Esophagus muscularis mucosa (tissue), 4 donors: ENCODE data around the gene UBE2G1. TPM values are rescaled to one million over a fixed set of nuclear protein-coding genes. Genes with fewer than 3 reads are reported as not detected.

Source experiments
- DNase-seq: peaks from one replicate; pipeline ENCODE4 v3.0.0-alpha.2; 2017; ENCODE audit errors: extremely low spot score
- H3K27ac ChIP-seq, 4 donors: fragments of 200-600 bp; sonication (generic); replicated peaks in 1 of 4; 1 replicate in 3 of 4; 2 replicates in 1 of 4; pipeline ENCODE4 v1.5.1; 2016 to 2019; ENCODE audit warnings: mild to moderate bottlenecking in 1 of 4
- H3K27me3 ChIP-seq, 4 donors: fragments of 200-600 bp; sonication (generic); one replicate each; pipeline versions ENCODE4 v1.5.1 to v1.6.0; 2016 to 2019
- H3K36me3 ChIP-seq, 4 donors: fragments of 200-600 bp; sonication (generic); one replicate each; pipeline ENCODE4 v1.5.1; 2016 to 2019
- H3K4me1 ChIP-seq, 4 donors: fragments of 200-600 bp; sonication (generic); one replicate each; pipeline ENCODE4 v1.5.1; 2016 to 2019
- H3K4me3 ChIP-seq, 4 donors: fragments of 200-600 bp; sonication (generic); 1 replicate in 2 of 4; 2 replicates in 2 of 4; pipeline ENCODE4 v1.5.1; 2016 to 2019; ENCODE audit warnings: mild to moderate bottlenecking in 4 of 4, moderate library complexity in 1 of 4
- H3K9me3 ChIP-seq, 4 donors: fragments of 200-600 bp; sonication (generic); 1 replicate in 3 of 4; 2 replicates in 1 of 4; pipeline ENCODE4 v1.5.1; 2016 to 2019
- EP300 ChIP-seq: sonication (generic); formaldehyde crosslinking; IDR thresholded peaks from one replicate; pipeline ENCODE4 v1.6.1; 2017; ENCODE audit warnings: antibody characterized with exemption
- POLR2A ChIP-seq: fragments of 450-650 bp; IDR thresholded peaks from one replicate; pipeline ENCODE4 v1.6.1; 2017; ENCODE audit warnings: antibody characterized with exemption, moderate library complexity, mild to moderate bottlenecking, low read depth
- POLR2AphosphoS5 ChIP-seq, 2 donors: sonication (generic); formaldehyde crosslinking; IDR thresholded peaks; one replicate each; pipeline ENCODE4 v1.6.1; 2017; ENCODE audit warnings: antibody characterized with exemption in 2 of 2
- WGBS: methylation state at CpG from one replicate; pipeline ENCODE4 v1.1.5; 2018; 5-methylcytosine and 5-hydroxymethylcytosine counted together
- intact Hi-C: fragments of 100-400 bp; cut with DNase I; formaldehyde crosslinking; loops from one replicate; pipeline ENCODE4 v1.15.1; 2023
- small RNA-seq, 3 donors: library from RNA; depleted of rRNA; stranded (forward); fragments of <200 nt; gene quantifications; one replicate each; pipeline ENCODE3, GENCODE V24; 2016
- total RNA-seq, 4 donors: library from RNA; depleted of rRNA; stranded (reverse); fragments of >200 nt; gene quantifications; one replicate each; pipeline versions ENCODE4 v1.1.0 to v1.2.1, GENCODE V29; 2016
- TF ChIP-seq, protein P1 (sequence below), 3 experiments: fragments of 200-600 bp in 2 of 3; fragments of 450-650 bp in 1 of 3; sonication (generic) in 2 of 3; IDR thresholded peaks; one replicate each; pipeline ENCODE4 v1.5.1; 2017 to 2019; ENCODE audit warnings: antibody characterized with exemption in 3 of 3, mild to moderate bottlenecking in 2 of 3, moderate library complexity in 1 of 3

UBE2G1 gene
- total RNA-seq, 4 donors from 2014 or later = 53.7 to 84.3 (median 61.2) TPM

DNA sequence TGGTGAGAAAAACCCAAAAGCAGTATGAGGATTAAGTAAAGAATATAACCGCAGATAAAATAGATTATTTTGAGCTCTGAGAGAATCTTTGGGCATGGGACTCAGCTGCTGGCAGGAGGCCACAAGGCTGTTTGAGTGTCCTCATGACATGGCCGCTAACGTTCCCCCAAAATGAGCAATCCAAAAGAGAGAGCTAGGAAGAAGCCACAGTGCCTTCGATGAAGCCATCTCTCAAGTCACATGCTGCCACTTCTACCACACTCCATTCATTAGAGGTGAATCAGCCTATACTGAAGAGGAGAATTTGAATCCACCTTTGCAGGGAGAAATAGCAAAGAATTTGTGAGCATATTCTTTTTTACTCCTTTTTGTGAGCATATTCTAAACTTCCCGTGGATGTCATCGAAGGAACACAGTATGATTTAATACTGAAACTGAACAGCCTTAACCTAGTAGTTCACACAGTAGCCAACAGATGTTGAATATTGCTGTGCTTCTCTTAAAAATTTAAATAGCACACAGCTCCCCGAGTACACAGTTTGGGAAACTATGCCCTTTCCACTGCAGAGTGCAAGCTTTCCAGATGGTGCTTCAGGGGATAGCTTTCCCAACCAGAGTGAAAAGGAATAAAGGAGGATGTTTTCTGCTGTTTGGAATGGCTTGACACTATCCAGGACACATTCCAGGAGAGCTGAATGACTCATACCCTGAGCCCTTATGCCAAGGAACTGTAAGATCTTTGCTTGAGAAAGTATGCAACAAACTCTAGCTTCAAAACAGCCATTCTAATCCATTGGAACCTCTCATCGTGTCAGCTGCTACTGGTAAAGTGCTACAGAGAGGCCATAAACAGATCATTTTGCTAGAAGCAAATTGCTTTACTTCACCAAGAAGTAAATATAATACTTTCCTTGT is 136.6 kb downstream of the UBE2G1 start:
- intact Hi-C loops = no loop called here
- peak overlapping the region; percentile 87 to 90 (median 88) for H3K27ac ChIP-seq
- H3K4me3 ChIP-seq = peak overlapping the region; percentile 6 to 40 (median 26)
- H3K36me3 ChIP-seq = peaks cover 0 to 18% (median 4%) of the 10 kb centered on the region in 4 donors
- no peaks in the 10 kb centered on the region for H3K9me3 ChIP-seq
- DNase-seq = peak; percentile 94
- 27% methylated on average over 8 of the region's 8 CpGs for WGBS
- H3K4me1 ChIP-seq = peaks cover 53 to 73% (median 69%) of the 10 kb centered on the region in 4 donors
- TF ChIP-seq POLR2A (no peak), POLR2AphosphoS5 (IDR thresholded peaks at IDR 0.05) (peak; percentile 92 to 99), EP300 (peak; percentile 57)
- TF ChIP-seq, protein P1, sequence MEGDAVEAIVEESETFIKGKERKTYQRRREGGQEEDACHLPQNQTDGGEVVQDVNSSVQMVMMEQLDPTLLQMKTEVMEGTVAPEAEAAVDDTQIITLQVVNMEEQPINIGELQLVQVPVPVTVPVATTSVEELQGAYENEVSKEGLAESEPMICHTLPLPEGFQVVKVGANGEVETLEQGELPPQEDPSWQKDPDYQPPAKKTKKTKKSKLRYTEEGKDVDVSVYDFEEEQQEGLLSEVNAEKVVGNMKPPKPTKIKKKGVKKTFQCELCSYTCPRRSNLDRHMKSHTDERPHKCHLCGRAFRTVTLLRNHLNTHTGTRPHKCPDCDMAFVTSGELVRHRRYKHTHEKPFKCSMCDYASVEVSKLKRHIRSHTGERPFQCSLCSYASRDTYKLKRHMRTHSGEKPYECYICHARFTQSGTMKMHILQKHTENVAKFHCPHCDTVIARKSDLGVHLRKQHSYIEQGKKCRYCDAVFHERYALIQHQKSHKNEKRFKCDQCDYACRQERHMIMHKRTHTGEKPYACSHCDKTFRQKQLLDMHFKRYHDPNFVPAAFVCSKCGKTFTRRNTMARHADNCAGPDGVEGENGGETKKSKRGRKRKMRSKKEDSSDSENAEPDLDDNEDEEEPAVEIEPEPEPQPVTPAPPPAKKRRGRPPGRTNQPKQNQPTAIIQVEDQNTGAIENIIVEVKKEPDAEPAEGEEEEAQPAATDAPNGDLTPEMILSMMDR (IDR thresholded peaks at IDR 0.05) = peak in 1 of 3 experiments; percentile 8
- no peaks in the 10 kb centered on the region for H3K27me3 ChIP-seq

DNA sequence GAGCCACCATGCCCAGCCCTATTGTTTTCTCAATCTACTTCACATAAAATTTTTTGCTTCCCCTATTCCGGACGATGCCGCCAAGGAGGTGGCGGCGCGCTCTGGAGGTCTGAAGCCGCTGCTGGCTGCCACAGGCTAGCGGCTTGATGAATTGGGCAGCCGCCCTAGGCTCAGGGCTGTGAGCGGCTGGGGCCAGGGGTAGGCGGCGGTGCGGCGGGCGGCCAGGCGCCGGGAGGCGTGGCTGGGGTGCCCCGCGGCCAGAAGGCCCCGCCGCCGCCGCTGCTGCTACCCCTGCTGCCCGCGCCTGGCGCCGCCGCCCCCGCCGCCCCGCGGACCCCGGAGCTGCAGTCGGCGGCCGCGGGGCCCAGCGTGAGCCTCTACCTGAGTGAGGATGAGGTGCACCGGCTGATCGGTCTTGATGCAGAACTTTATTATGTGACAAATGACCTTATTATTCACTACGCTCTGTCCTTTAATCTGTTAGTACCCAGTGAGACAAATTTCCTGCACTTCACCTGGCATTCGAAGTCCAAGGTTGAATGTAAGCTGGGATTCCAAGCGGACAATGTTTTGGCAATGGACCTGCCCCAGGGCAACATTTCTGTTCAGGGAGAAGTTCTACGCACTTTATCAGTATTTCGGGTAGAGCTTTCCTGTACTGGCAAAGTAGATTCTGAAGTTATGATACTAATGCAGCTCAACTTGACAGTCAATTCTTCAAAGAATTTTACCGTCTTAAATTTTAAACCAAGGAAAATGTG is 144.4 kb downstream of the UBE2G1 start:
- TF ChIP-seq POLR2A = no peak
- TF ChIP-seq, protein P1 (IDR thresholded peaks at IDR 0.05) = no peak
- intact Hi-C loops = no loop called here
- H3K4me1 ChIP-seq = peaks cover 17 to 21% (median 19%) of the 10 kb centered on the region in 4 donors
- peaks cover 0 to 26% (median 6%) of the 10 kb centered on the region in 4 donors for H3K36me3 ChIP-seq
- no peaks in the 10 kb centered on the region for H3K27me3 ChIP-seq
- H3K9me3 ChIP-seq = no peaks in the 10 kb centered on the region
- peak overlapping the region; percentile 80 to 83 (median 81) for H3K27ac ChIP-seq
- peak; percentile 42 for DNase-seq
- 94% methylated on average over 31 of the region's 47 CpGs for WGBS
- no peak overlapping the region for H3K4me3 ChIP-seq

DNA sequence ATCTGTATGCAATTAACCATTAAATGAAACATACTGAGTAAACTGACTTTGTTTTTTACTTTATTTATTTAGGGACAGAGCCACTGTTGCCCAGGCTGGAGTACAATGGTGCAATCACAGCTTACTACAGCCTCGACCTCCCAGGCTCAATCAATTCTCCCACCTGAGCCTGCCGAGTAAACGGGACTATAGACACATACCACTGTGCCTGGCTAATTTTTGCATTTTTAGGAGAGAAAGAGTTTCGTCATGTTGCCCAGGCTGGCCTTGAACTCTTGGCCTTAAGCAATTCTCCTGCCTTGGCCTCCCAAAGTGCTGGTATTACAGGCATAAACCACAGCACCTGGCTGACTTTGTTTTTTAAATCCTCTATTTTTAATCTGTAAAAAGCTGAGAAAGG is 145.3 kb downstream of the UBE2G1 start:
- TF ChIP-seq, protein P1 (IDR thresholded peaks at IDR 0.05) = no peak
- TF ChIP-seq EP300 = no peak
- no peak for TF ChIP-seq POLR2AphosphoS5 (IDR thresholded peaks at IDR 0.05)
- no peak for TF ChIP-seq POLR2A

DNA sequence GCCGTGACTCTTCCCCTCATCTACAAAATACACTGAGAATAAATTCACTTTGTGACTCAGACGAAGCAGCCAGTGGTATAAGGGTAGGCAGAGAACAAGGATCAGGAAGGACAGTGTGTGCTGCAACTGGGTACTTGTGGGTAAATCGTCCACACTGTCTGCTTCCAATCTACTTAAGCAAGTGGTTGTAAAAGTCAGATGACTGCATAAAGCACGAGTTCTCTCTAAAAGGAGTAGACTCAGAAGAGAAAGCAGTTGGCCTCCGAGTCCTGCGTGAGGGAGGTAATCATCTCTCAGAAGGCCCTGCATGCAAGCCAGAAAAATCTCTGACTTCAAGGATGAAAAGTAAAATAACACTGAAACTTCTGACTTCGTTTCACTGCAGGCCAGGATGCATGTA is 145.8 kb downstream of the UBE2G1 start:
- WGBS = 26% methylated on average over 7 of the region's 7 CpGs
- no peaks in the 10 kb centered on the region for H3K9me3 ChIP-seq
- DNase-seq = peak; percentile 64
- TF ChIP-seq, protein P1 (IDR thresholded peaks at IDR 0.05) = no peak
- peak; percentile 82 to 85 for TF ChIP-seq POLR2AphosphoS5 (IDR thresholded peaks at IDR 0.05)
- peaks cover 23 to 34% (median 32%) of the 10 kb centered on the region in 4 donors for H3K4me1 ChIP-seq
- intact Hi-C loops = no loop called here
- no peaks in the 10 kb centered on the region for H3K27me3 ChIP-seq
- H3K36me3 ChIP-seq = peaks cover 0 to 33% (median 8%) of the 10 kb centered on the region in 4 donors
- H3K27ac ChIP-seq = peak overlapping the region; percentile 80 to 83 (median 81)
- H3K4me3 ChIP-seq = peak overlapping the region in 3 of 4 donors; percentile 0 to 33 (median 3)

More for the DNA sequence above, 145.3 kb downstream of the UBE2G1 start:
- H3K4me1 ChIP-seq = peaks cover 18 to 29% (median 27%) of the 10 kb centered on the region in 4 donors
- intact Hi-C loops = no loop called here
- H3K27ac ChIP-seq = peak overlapping the region; percentile 80 to 83 (median 81)
- no peak overlapping the region for H3K4me3 ChIP-seq
- peak; percentile 47 for DNase-seq
- H3K36me3 ChIP-seq = peaks cover 0 to 35% (median 8%) of the 10 kb centered on the region in 4 donors
- 83% methylated on average over 4 of the region's 4 CpGs for WGBS
- no peaks in the 10 kb centered on the region for H3K9me3 ChIP-seq
- no peaks in the 10 kb centered on the region for H3K27me3 ChIP-seq

Small RNA genes within 50 kb of the gene (small RNA-seq; reads per million reads assigned to genes)
- 0 reads per million in 3 donors for gene RN7SL774P

Other genes starting within 250 kb of the UBE2G1 start
- gene ZZEF1, start 223.6 kb downstream of the UBE2G1 start, total RNA-seq = 100 to 1,000 TPM in 1 of 4 donors, 10 to 100 TPM in 3; 57.8 to 100 (median 80.9) TPM
- gene CYB5D2, start 223.5 kb downstream of the UBE2G1 start, total RNA-seq = 10 to 100 TPM; 15.6 to 39.5 (median 24.4) TPM
- 10 to 100 TPM; 28.2 to 41.0 (median 36.7) TPM for gene ANKFY1, start 102.7 kb downstream of the UBE2G1 start, total RNA-seq
- gene SPNS3, start 67.3 kb upstream of the UBE2G1 start, total RNA-seq = under 1 TPM in 1 of 4 donors, not detected in 3; 0.17 TPM
- 10 to 100 TPM in 3 of 4 donors, 1 to 10 TPM in 1; 10.0 to 19.9 (median 18.8) TPM for gene SPNS2, start 132.2 kb upstream of the UBE2G1 start, total RNA-seq
- 10 to 100 TPM; 31.6 to 45.4 (median 36.1) TPM for gene MYBBP1A, start 188.7 kb upstream of the UBE2G1 start, total RNA-seq
- not detected for gene GGT6, start 193.9 kb upstream of the UBE2G1 start, total RNA-seq
- gene SMTNL2, start 217.9 kb upstream of the UBE2G1 start, total RNA-seq = 1 to 10 TPM; 3.0 to 7.2 (median 4.7) TPM